Neural crest cell (in vitro differentiated cells): Measurements from ENCODE around the gene MX2. TPM values are rescaled to one million over a fixed set of nuclear protein-coding genes. Genes with fewer than 3 reads are reported as not detected.

Experiments used
- DNase-seq: peaks from one replicate; pipeline ENCODE4 v3.0.0; 2021; ENCODE audit warnings: low read depth, mixed read lengths, low spot score
- H3K27ac Mint-ChIP-seq: one replicate; pipeline ENCODE4 v1.8.0; 2021; ENCODE audit warnings: mild to moderate bottlenecking, mixed read lengths; ENCODE audit not compliant: unreplicated experiment
- H3K27me3 Mint-ChIP-seq: 2 replicates; pipeline ENCODE4 v1.8.0; 2021; ENCODE audit warnings: low read depth, mild to moderate bottlenecking, mixed read lengths
- H3K36me3 Mint-ChIP-seq: 2 replicates; pipeline ENCODE4 v1.8.0; 2021; ENCODE audit warnings: low read depth, mild to moderate bottlenecking, mixed read lengths
- H3K4me1 Mint-ChIP-seq: 2 replicates; pipeline ENCODE4 v1.8.0; 2021; ENCODE audit warnings: mixed read lengths
- H3K4me3 Mint-ChIP-seq: one replicate; pipeline ENCODE4 v1.8.0; 2021; ENCODE audit warnings: mild to moderate bottlenecking, mixed read lengths
- H3K9me3 Mint-ChIP-seq: 2 replicates; pipeline ENCODE4 v1.8.0; 2021; ENCODE audit warnings: mixed read lengths
- total RNA-seq: library from RNA; stranded (reverse); gene quantifications from 2 replicates; pipeline ENCODE4 v1.2.1, GENCODE V29; 2021
- TF ChIP-seq, protein P1 (sequence below): fragments of 200-600 bp; sonication (generic); conservative IDR thresholded peaks from 2 replicates; pipeline ENCODE4 v1.5.0; 2021; ENCODE audit warnings: antibody characterized with exemption, mild to moderate bottlenecking

The MX2 gene
- total RNA-seq, 1 donor from 2014 or later: not detected

- no peak overlapping the region for H3K4me3 Mint-ChIP-seq
- H3K27me3 Mint-ChIP-seq: no peaks in the 10 kb centered on the region
- DNase-seq: no peak
- peaks cover 6% of the 10 kb centered on the region for H3K4me1 Mint-ChIP-seq
- H3K9me3 Mint-ChIP-seq: no peaks in the 10 kb centered on the region
- no peak overlapping the region for H3K27ac Mint-ChIP-seq
- TF ChIP-seq, protein P1, sequence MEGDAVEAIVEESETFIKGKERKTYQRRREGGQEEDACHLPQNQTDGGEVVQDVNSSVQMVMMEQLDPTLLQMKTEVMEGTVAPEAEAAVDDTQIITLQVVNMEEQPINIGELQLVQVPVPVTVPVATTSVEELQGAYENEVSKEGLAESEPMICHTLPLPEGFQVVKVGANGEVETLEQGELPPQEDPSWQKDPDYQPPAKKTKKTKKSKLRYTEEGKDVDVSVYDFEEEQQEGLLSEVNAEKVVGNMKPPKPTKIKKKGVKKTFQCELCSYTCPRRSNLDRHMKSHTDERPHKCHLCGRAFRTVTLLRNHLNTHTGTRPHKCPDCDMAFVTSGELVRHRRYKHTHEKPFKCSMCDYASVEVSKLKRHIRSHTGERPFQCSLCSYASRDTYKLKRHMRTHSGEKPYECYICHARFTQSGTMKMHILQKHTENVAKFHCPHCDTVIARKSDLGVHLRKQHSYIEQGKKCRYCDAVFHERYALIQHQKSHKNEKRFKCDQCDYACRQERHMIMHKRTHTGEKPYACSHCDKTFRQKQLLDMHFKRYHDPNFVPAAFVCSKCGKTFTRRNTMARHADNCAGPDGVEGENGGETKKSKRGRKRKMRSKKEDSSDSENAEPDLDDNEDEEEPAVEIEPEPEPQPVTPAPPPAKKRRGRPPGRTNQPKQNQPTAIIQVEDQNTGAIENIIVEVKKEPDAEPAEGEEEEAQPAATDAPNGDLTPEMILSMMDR: no peak
- no peaks in the 10 kb centered on the region for H3K36me3 Mint-ChIP-seq
These were observed 84.8 kb downstream of the MX2 start for GRCh38 chr21:41446586-41446985.

DNA sequence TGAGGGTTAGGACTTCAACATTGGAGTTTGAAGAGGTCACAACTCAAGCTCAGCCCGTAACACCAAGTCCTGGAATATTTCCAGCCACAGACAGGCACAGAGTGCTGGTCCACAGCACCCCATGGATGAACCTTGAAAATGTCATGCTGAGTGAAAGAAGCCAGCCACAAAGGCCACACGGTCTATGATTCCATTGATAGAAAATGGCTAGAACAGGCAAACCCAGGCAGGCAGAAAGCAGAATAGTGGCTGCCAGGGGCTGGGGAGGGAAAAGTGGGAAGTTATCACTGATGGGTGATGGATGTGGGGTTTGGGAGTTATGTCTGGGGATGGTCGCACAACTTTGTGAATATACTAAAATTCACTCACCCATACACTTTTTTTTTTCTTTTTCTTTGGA lies 85.5 kb downstream of the MX2 start:
- H3K27me3 Mint-ChIP-seq: no peaks in the 10 kb centered on the region

DNA sequence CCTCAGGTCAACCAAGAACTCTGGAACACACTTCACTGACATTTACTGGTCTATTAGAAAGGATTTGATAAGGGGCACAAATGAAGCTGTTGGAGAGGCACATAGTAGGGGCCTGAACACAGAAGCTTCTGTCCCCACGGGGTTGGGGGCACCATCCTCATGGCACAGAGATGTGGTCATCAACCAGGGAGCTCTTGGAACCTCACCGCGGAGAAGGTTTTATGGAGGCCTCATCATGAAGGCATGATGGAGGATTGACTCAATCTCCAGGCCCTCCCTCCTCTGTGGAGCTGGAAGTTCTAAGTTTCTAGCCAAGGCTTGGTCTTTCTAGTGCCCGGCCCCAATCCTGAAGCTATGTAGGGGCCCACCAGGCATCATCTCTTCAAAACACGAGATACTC lies 87.8 kb downstream of the MX2 start:
- Mint-ChIP-seq H3K4me3 (no peak overlapping the region), H3K9me3 (no peaks in the 10 kb centered on the region), H3K27ac (no peak overlapping the region), H3K36me3 (no peaks in the 10 kb centered on the region), H3K4me1 (peaks cover 6% of the 10 kb centered on the region), H3K27me3 (no peaks in the 10 kb centered on the region)
- TF ChIP-seq, protein P1: no peak
- DNase-seq: no peak

More for the DNA sequence above, 85.5 kb downstream of the MX2 start:
- H3K36me3 Mint-ChIP-seq: no peaks in the 10 kb centered on the region
- peak overlapping the region; percentile 27 for H3K27ac Mint-ChIP-seq
- H3K9me3 Mint-ChIP-seq: no peaks in the 10 kb centered on the region
- DNase-seq: no peak
- TF ChIP-seq, protein P1: no peak
- H3K4me3 Mint-ChIP-seq: no peak overlapping the region
- peaks cover 6% of the 10 kb centered on the region for H3K4me1 Mint-ChIP-seq

DNA sequence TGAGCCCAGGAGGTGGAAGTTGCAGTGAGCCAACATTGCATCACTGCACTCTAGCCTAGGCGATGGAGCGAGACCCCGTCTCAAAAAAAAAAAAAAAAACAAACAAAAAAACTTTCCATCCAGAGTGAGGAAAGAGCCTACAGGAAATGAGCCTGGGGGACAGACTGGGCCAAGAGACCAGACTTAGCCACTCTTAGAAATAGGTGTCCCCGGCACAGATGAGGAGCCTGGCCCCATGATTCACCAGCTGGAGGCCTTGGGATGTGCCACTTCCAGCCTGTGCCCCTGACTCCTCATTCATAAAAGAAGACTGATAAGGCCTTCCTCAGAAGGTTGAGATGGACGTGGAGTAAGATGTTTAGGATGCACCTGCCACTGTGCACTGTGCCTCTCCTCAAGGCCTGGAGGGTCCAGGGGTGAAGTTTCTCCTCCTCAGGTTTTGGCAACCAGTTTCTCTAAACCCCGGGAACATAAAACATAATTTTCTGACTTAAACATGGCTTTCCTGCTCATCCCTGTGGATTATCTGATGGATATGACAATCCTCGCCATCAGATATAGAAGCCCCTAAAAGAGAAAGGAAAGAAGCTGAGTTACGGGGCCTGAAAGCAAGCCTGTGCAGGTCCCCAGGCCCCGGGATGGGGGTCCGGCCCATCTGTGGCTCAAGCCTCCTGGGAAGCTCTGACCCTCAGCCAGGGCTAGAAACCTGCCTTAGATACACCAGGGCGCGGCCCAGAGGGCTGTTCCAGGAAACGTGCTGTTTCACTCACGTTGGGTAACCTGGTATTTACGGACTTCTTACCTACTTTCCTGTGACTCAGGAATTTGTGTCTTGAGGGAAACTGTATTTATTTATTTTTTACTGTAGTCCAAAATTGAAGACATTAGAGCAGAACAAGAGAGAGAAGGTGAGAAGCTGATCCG lies 90.2 kb downstream of the MX2 start:
- DNase-seq: no peak
- H3K27me3 Mint-ChIP-seq: no peaks in the 10 kb centered on the region
- no peak overlapping the region for H3K4me3 Mint-ChIP-seq
- H3K27ac Mint-ChIP-seq: no peak overlapping the region
- TF ChIP-seq, protein P1: no peak
- no peaks in the 10 kb centered on the region for H3K36me3 Mint-ChIP-seq
- no peaks in the 10 kb centered on the region for H3K9me3 Mint-ChIP-seq
- no peaks in the 10 kb centered on the region for H3K4me1 Mint-ChIP-seq

DNA sequence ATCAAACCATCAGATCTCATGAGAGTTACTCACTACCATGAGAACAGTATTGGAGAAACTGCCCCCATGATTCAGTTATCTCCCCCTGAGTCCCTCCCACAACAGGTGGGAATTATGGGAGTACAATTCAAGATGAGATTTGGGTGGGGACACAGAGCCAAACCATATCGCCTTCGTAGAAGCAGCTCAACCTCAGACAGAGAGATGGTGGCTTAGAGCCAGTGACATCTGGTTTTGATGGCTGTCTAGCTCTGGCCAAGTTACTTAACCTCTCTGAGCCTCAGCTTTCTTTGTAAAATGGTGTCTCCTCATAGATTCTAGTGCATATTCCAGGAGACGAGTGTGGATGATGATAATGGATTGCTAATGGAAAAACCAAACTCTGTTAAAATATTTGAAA lies 91.4 kb downstream of the MX2 start:
- Mint-ChIP-seq H3K27ac (no peak overlapping the region), H3K9me3 (no peaks in the 10 kb centered on the region), H3K4me3 (no peak overlapping the region), H3K36me3 (no peaks in the 10 kb centered on the region), H3K4me1 (no peaks in the 10 kb centered on the region), H3K27me3 (no peaks in the 10 kb centered on the region)
- no peak for DNase-seq
- TF ChIP-seq, protein P1: no peak
